ENCODE measurements around the gene RTP3. TPM values are rescaled to one million over a fixed set of nuclear protein-coding genes. Genes with fewer than 3 reads are reported as not detected.
A peak's percentile ranks its signal among the peaks of the same experiment; 100 is the strongest.

The RTP3 gene
- total and polyA plus RNA-seq, 2 of the 4 experiments (the other 2 are of a cell fraction) = 0.18 to 0.26 TPM

DNA sequence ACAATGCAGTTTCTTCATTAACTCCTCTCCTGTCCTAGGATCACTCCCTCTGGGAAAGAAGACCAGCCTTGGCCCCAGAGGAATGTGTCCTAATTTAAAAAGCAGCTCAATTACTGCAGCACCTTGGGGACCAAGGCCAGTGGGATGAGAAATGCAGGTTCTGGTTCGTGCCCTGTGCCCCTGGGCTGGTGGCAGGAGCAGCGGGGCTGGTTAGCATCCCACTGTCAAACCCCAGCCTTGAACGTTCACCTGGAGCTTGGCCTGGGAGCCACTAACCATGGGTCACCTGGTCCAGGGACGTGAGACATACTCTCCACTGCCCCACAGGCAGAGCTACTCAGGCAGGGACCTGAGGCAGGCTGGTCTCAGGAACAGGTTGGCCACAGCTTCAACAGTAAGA lies 8.4 kb upstream of the RTP3 start:
- CTCF ChIA-PET = interaction anchor here (0.6 to 3.3 kb wide), 19 partner anchors 12 to 760 kb away, joined by 3 to 49 read pairs (median 4); no protein-coding TSS in a partner anchor
- Histone ChIP-seq H3K4me2 (ENCODE audit: low read depth, low read length) (no peak overlapping the region), H2AK5ac (ENCODE audit: low read depth, low read length) (peak overlapping the region; percentile 89), H3K56ac (ENCODE audit: extremely low read depth, insufficient read depth, low read length) (peak overlapping the region; percentile 80), H4K20me1 (ENCODE audit: insufficient read depth, low read length) (no peaks in the 10 kb centered on the region), H3K4ac (ENCODE audit: low read depth, low read length) (peak overlapping the region; percentile 99), H3K27ac (ENCODE audit: insufficient read depth, low read length) (peak overlapping the region; percentile 74), H4K91ac (ENCODE audit: insufficient read depth, low read depth, low read length) (peak overlapping the region; percentile 99), H3K9me3 (ENCODE audit: control insufficient read depth, insufficient read depth, low read length) (no peaks in the 10 kb centered on the region), H2BK120ac (ENCODE audit: low read depth, low read length) (peak overlapping the region; percentile 100), H3K79me1 (ENCODE audit: low read depth in 1 of 2, low read length in 2 of 2) (no peaks in the 10 kb centered on the region), H3K18ac (ENCODE audit: low read depth, low read length) (peak overlapping the region; percentile 74), H3K27me3 (ENCODE audit: control insufficient read depth, insufficient read depth, low read length) (no peaks in the 10 kb centered on the region), H3K4me1 (ENCODE audit: control insufficient read depth, insufficient read depth, low read length) (peaks cover 15% of the 10 kb centered on the region), H2AFZ (replicated peaks; ENCODE audit: low read length, poor library complexity) (peak overlapping the region; percentile 55), H3K9ac (ENCODE audit: low read depth, low read length) (peak overlapping the region; percentile 50), H4K8ac (ENCODE audit: low read depth in 2 of 2, low read length in 2 of 2) (peak overlapping the region; percentile 96 to 98), H3K4me3 (ENCODE audit: insufficient read depth, low read depth, low read length) (no peak overlapping the region), H3K9me1 (ENCODE audit: insufficient read depth, low read length) (peaks cover 9% of the 10 kb centered on the region), H2BK15ac (ENCODE audit: low read depth, low read length) (peak overlapping the region; percentile 90; the same call in 2 of the 3 replicates), H3K23ac (ENCODE audit: low read depth, low read length) (peak overlapping the region; percentile 99), H3K36me3 (ENCODE audit: control insufficient read depth, insufficient read depth, low read length) (no peaks in the 10 kb centered on the region), H2AK9ac (replicated peaks; ENCODE audit: low read depth, low read length, poor library complexity) (peak overlapping the region; percentile 91), H4K5ac (ENCODE audit: low read depth, low read length) (peak overlapping the region; percentile 89), H2BK20ac (ENCODE audit: low read depth, low read length) (peak overlapping the region; percentile 100), H3K14ac (replicated peaks; ENCODE audit: low read depth, low read length) (peak overlapping the region; percentile 98), H2BK5ac (ENCODE audit: low read depth, low read length, poor library complexity, severe bottlenecking) (peak overlapping the region; percentile 99)
- TF ChIP-seq MXI1 (IDR thresholded peaks at IDR 0.05; ENCODE audit: borderline replicate concordance, low read depth, low read length) (no peak), CTCF (conservative IDR thresholded peaks at IDR 0.05; ENCODE audit: low read depth, low read length) (no peak), FOS (IDR thresholded peaks at IDR 0.05; ENCODE audit: low read depth, low read length) (no peak), CHD1 (IDR thresholded peaks at IDR 0.05; ENCODE audit: low read depth, low read length) (no peak), RFX5 (IDR thresholded peaks at IDR 0.05; ENCODE audit: low read depth, low read length) (no peak), MAZ (IDR thresholded peaks at IDR 0.05; ENCODE audit: borderline replicate concordance, low read depth, low read length) (no peak), RCOR1 (IDR thresholded peaks at IDR 0.05; ENCODE audit: insufficient replicate concordance, low read length) (no peak), POLR2A (IDR thresholded peaks at IDR 0.05; ENCODE audit: low read depth, low read length) (no peak), MAFK (IDR thresholded peaks at IDR 0.05; ENCODE audit: low read depth, low read length) (no peak), BHLHE40 (IDR thresholded peaks at IDR 0.05; ENCODE audit: low read depth, low read length) (no peak), NFE2L2 (IDR thresholded peaks at IDR 0.05; ENCODE audit: low read depth, low read length) (no peak), RAD21 (IDR thresholded peaks at IDR 0.05; ENCODE audit: low read length) (no peak), CEBPB (IDR thresholded peaks at IDR 0.05; ENCODE audit: low read depth, low read length) (no peak)
- TF ChIP-seq, protein P1, sequence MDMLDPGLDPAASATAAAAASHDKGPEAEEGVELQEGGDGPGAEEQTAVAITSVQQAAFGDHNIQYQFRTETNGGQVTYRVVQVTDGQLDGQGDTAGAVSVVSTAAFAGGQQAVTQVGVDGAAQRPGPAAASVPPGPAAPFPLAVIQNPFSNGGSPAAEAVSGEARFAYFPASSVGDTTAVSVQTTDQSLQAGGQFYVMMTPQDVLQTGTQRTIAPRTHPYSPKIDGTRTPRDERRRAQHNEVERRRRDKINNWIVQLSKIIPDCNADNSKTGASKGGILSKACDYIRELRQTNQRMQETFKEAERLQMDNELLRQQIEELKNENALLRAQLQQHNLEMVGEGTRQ (IDR thresholded peaks at IDR 0.05; ENCODE audit: low read depth, low read length) = no peak
- TF ChIP-seq, protein P2, sequence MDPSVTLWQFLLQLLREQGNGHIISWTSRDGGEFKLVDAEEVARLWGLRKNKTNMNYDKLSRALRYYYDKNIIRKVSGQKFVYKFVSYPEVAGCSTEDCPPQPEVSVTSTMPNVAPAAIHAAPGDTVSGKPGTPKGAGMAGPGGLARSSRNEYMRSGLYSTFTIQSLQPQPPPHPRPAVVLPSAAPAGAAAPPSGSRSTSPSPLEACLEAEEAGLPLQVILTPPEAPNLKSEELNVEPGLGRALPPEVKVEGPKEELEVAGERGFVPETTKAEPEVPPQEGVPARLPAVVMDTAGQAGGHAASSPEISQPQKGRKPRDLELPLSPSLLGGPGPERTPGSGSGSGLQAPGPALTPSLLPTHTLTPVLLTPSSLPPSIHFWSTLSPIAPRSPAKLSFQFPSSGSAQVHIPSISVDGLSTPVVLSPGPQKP (IDR thresholded peaks at IDR 0.05; ENCODE audit: borderline replicate concordance, low read depth, low read length) = no peak
- intact Hi-C loops (cut with micrococcal nuclease) = loop anchor here (2.0 to 5.0 kb wide), 2 partner anchors 205 to 418 kb away; no protein-coding TSS in a partner anchor
- ATAC-seq (ENCODE audit: low read depth) (no peak), DNase-seq (no peak)
- 80% methylated on average over 3 of the region's 4 CpGs; no CpG with 5 or more reads in 1 of the 2 experiments for WGBS, 2 experiments (ENCODE audit: extremely low coverage in 2 of 2, insufficient read length in 1 of 2)
- dilution Hi-C loops (cut with HindIII; ENCODE audit: low sequenced_read_pairs, unreplicated experiment) = no loop called here
- no TSS peak for BruUV-seq (replicated peaks)
- POLR2A ChIA-PET (ENCODE audit: unreplicated experiment) = no interaction called here
- in situ Hi-C loops (cut with MboI; ENCODE audit: low sequenced_read_pairs) = loop anchor here (5.0 to 25.0 kb wide), 2 partner anchors 143 to 398 kb away; partner anchors contain the start of gene PTH1R

Data from IMR-90 (cell line).